Neuronal stem cell (in vitro differentiated cells): ENCODE measurements around the gene TRAPPC6A.

ENCODE experiments used
- DNase-seq: peaks from one replicate; pipeline ENCODE4 v3.0.0-alpha.2; 2013; ENCODE audit warnings: low spot score
- H2AFZ ChIP-seq: one replicate; pipeline ENCODE4 v1.6.1; 2013; ENCODE audit warnings: mild to moderate bottlenecking, low read length, inconsistent platforms
- H2AK5ac ChIP-seq: 2 replicates; pipeline ENCODE4 v1.6.1; 2013; ENCODE audit warnings: low read depth, mild to moderate bottlenecking, inconsistent platforms, low read length, moderate library complexity, mixed read lengths
- H2BK120ac ChIP-seq: 2 replicates; pipeline ENCODE4 v1.6.1; 2013; ENCODE audit warnings: low read depth, mild to moderate bottlenecking, inconsistent platforms, low read length, moderate library complexity, mixed read lengths
- H2BK12ac ChIP-seq: one replicate; pipeline ENCODE4 v1.6.1; 2013; ENCODE audit warnings: low read length, inconsistent platforms
- H2BK15ac ChIP-seq: 2 replicates; pipeline ENCODE4 v1.6.1; 2013; ENCODE audit warnings: mild to moderate bottlenecking, low read length, inconsistent platforms, mixed read lengths
- H2BK5ac ChIP-seq: one replicate; pipeline ENCODE4 v1.6.1; 2013; ENCODE audit warnings: inconsistent platforms, mild to moderate bottlenecking, low read length, moderate library complexity
- H3K14ac ChIP-seq: one replicate; pipeline ENCODE4 v1.6.1; 2013; ENCODE audit warnings: low read length, inconsistent platforms
- H3K18ac ChIP-seq: 2 replicates; pipeline ENCODE4 v1.6.1; 2013; ENCODE audit warnings: low read length, inconsistent platforms
- H3K23ac ChIP-seq: 2 replicates; pipeline ENCODE4 v1.6.1; 2013; ENCODE audit warnings: low read depth, mild to moderate bottlenecking, mixed read lengths, low read length, inconsistent platforms; ENCODE audit not compliant: poor library complexity
- H3K27ac ChIP-seq: replicated peaks from 3 replicates; pipeline ENCODE4 v1.5.1; 2013; ENCODE audit warnings: low read length, inconsistent platforms
- H3K27me3 ChIP-seq, 3 experiments: 2 replicates each; pipeline ENCODE4 v1.6.1; 2013; ENCODE audit warnings: low read length in 3 of 3, mild to moderate bottlenecking in 2 of 3, inconsistent platforms in 1 of 3, low read depth in 1 of 3, mixed read lengths in 1 of 3, moderate library complexity in 1 of 3; ENCODE audit not compliant: control insufficient read depth in 3 of 3, insufficient read depth in 3 of 3
- H3K36me3 ChIP-seq, 2 donors: replicated peaks in 1 of 2; 2 replicates each; pipeline ENCODE4 v1.6.1; 2013; ENCODE audit warnings: low read length in 2 of 2; ENCODE audit not compliant: control insufficient read depth in 2 of 2, insufficient read depth in 2 of 2
- H3K4ac ChIP-seq: 2 replicates; pipeline ENCODE4 v1.6.1; 2013; ENCODE audit warnings: inconsistent platforms, mild to moderate bottlenecking, low read length, moderate library complexity
- H3K4me1 ChIP-seq, 2 donors: 1 replicate in 1 of 2; 2 replicates in 1 of 2; pipeline ENCODE4 v1.6.1; 2013; ENCODE audit warnings: low read length in 2 of 2, low read depth in 1 of 2; ENCODE audit not compliant: control insufficient read depth in 2 of 2, insufficient read depth in 1 of 2
- H3K4me2 ChIP-seq: one replicate; pipeline ENCODE4 v1.6.1; 2013; ENCODE audit warnings: mild to moderate bottlenecking, low read length, inconsistent platforms; ENCODE audit not compliant: insufficient read depth, poor library complexity, severe bottlenecking
- H3K4me3 ChIP-seq, 2 donors: 2 replicates each; pipeline ENCODE4 v1.5.1; 2013; ENCODE audit warnings: low read length in 2 of 2, mild to moderate bottlenecking in 2 of 2, inconsistent platforms in 1 of 2, moderate library complexity in 1 of 2
- H3K79me1 ChIP-seq: one replicate; pipeline ENCODE4 v1.6.1; 2013; ENCODE audit warnings: low read depth, mild to moderate bottlenecking, inconsistent platforms, low read length, moderate library complexity
- H3K9ac ChIP-seq: one replicate; pipeline ENCODE4 v1.6.1; 2013; ENCODE audit warnings: mild to moderate bottlenecking, low read depth, low read length, inconsistent platforms; ENCODE audit not compliant: poor library complexity
- H3K9me3 ChIP-seq, 2 donors: replicated peaks in 1 of 2; 2 replicates each; pipeline versions ENCODE3 to v1.6.1; 2013; ENCODE audit warnings: low read length in 2 of 2, mild to moderate bottlenecking in 2 of 2, inconsistent platforms in 1 of 2, low read depth in 1 of 2, mixed read lengths in 1 of 2, moderate library complexity in 1 of 2; ENCODE audit not compliant: control insufficient read depth in 2 of 2, insufficient read depth in 1 of 2
- H4K8ac ChIP-seq: one replicate; pipeline ENCODE4 v1.6.1; 2013; ENCODE audit warnings: low read depth, mild to moderate bottlenecking, inconsistent platforms, low read length, moderate library complexity
- H4K91ac ChIP-seq: one replicate; pipeline ENCODE4 v1.6.1; 2013; ENCODE audit warnings: low read length, low read depth, mild to moderate bottlenecking, inconsistent platforms; ENCODE audit not compliant: poor library complexity
- WGBS, 2 donors: extraction: QIAGEN DNeasy Blood & Tissue Kit; methylation state at CpG; one replicate each; pipeline ENCODE4 v1.1.7; 2013; ENCODE audit warnings: missing lambda C conversion rate in 2 of 2, mixed read lengths in 1 of 2; ENCODE audit not compliant: insufficient read length in 2 of 2, insufficient replicate concordance in 1 of 2; ENCODE audit errors: extremely low coverage in 2 of 2; 5-methylcytosine and 5-hydroxymethylcytosine counted together

Gene TRAPPC6A

DNA sequence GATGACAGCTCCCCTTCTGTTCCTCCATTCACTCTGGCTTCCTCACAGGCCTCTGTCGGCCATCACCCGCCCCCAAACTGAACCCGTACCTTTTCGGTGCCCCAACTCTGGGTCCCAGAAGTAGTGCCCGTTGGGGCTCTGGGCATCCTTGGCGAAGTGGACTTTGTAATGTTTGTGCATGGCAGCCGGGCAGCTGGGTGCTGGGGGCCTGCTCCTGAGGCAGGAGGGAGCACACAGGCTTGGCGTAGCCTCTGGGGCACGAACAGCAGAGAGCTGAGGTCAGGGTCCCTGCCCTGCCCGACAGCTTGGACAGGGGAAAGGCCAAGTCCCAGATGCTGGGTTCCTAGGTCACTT is 18.1 kb downstream of the TRAPPC6A start:
- Histone ChIP-seq H2BK15ac (peak overlapping the region; percentile 37), H3K79me1 (peaks cover 2% of the 10 kb centered on the region), H3K4me2 (no peak overlapping the region), H3K36me3 (no peaks in the 10 kb centered on the region), H2BK120ac (no peak overlapping the region), H4K91ac (no peak overlapping the region), H3K18ac (peak overlapping the region; percentile 57), H3K4me1 (peaks cover 0 to 5% of the 10 kb centered on the region in 2 donors), H3K9me3 (no peaks in the 10 kb centered on the region), H2BK5ac (no peak overlapping the region), H3K23ac (peak overlapping the region; percentile 67), H3K4me3 (no peak overlapping the region), H3K14ac (no peak overlapping the region), H3K4ac (no peak overlapping the region), H2AFZ (no peak overlapping the region), H3K27ac (no peak overlapping the region), H3K27me3 (peaks cover 0 to 31% (median 2%) of the 10 kb centered on the region in 3 experiments), H2BK12ac (no peak overlapping the region), H2AK5ac (peak overlapping the region; percentile 81), H3K9ac (no peak overlapping the region), H4K8ac (no peak overlapping the region)
- no peak for DNase-seq
- WGBS, 2 donors, result no CpG with 5 or more reads among the region's 10 CpGs

GRCh38 chr19:45159210-45159970 is 18.6 kb downstream of the TRAPPC6A start:
- H3K36me3 ChIP-seq, result no peaks in the 10 kb centered on the region
- H3K27me3 ChIP-seq, result peaks cover 0 to 31% (median 3%) of the 10 kb centered on the region in 3 experiments
- no peak overlapping the region for H2BK15ac ChIP-seq
- no peak overlapping the region for H2BK120ac ChIP-seq
- no peak overlapping the region for H3K4me3 ChIP-seq
- H3K79me1 ChIP-seq, result peaks cover 2% of the 10 kb centered on the region
- no peak overlapping the region for H2BK12ac ChIP-seq
- H2BK5ac ChIP-seq, result no peak overlapping the region
- no peak for DNase-seq
- H4K91ac ChIP-seq, result no peak overlapping the region
- no peak overlapping the region for H3K4ac ChIP-seq
- no peak overlapping the region for H3K14ac ChIP-seq
- H2AK5ac ChIP-seq, result peak overlapping the region; percentile 81
- peaks cover 0 to 5% of the 10 kb centered on the region in 2 donors for H3K4me1 ChIP-seq
- no peak overlapping the region for H3K18ac ChIP-seq
- H3K27ac ChIP-seq, result no peak overlapping the region
- no peak overlapping the region for H4K8ac ChIP-seq
- WGBS, 2 donors, result no CpG with 5 or more reads among the region's 12 CpGs
- no peak overlapping the region for H3K4me2 ChIP-seq
- H3K9ac ChIP-seq, result no peak overlapping the region
- H3K9me3 ChIP-seq, result no peaks in the 10 kb centered on the region
- no peak overlapping the region for H2AFZ ChIP-seq
- peak overlapping the region; percentile 17 for H3K23ac ChIP-seq

- DNase-seq, result no peak
Observed at GRCh38 chr19:45158503-45159209, 19.4 kb downstream of the TRAPPC6A start.

DNA sequence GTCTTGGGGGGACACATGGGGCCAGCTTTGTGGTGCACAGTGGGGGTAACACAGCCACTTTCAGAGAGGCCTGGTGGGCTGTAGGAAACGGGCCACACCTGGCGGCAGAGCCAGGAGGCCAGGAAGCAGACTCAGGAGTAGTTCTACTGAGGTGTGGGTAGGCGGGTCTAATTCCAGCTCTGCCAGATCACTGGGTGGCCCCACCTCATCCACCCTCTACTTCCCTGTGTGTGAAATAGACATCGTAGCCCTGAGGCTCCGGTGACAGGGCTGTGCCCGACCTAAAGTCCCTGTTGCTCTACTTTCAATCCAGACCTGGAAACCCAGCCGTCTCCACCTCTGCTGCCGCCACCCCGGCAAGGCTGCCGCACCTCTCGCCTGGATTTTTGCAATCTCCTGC is 21.3 kb downstream of the TRAPPC6A start:
- no CpG with 5 or more reads among the region's 11 CpGs for WGBS, 2 donors
- peaks cover 0 to 10% of the 10 kb centered on the region in 2 donors for H3K9me3 ChIP-seq
- no peak overlapping the region for H3K27ac ChIP-seq
- H2BK12ac ChIP-seq, result no peak overlapping the region
- H3K9ac ChIP-seq, result no peak overlapping the region
- H3K4me3 ChIP-seq, result no peak overlapping the region
- H3K27me3 ChIP-seq, result peaks cover 14 to 31% (median 29%) of the 10 kb centered on the region in 3 experiments
- H2BK120ac ChIP-seq, result no peak overlapping the region
- no peak overlapping the region for H4K8ac ChIP-seq
- H2BK5ac ChIP-seq, result no peak overlapping the region
- H3K14ac ChIP-seq, result no peak overlapping the region
- H2BK15ac ChIP-seq, result no peak overlapping the region
- no peak overlapping the region for H3K4me2 ChIP-seq
- H3K36me3 ChIP-seq, result no peaks in the 10 kb centered on the region
- H3K18ac ChIP-seq, result peak overlapping the region; percentile 33
- H3K4me1 ChIP-seq, result peaks cover under 1 to 13% of the 10 kb centered on the region in 2 donors
- H3K79me1 ChIP-seq, result peaks cover 6% of the 10 kb centered on the region
- no peak overlapping the region for H3K4ac ChIP-seq
- peak overlapping the region; percentile 5 for H2AK5ac ChIP-seq
- no peak overlapping the region for H2AFZ ChIP-seq
- H4K91ac ChIP-seq, result no peak overlapping the region
- H3K23ac ChIP-seq, result no peak overlapping the region
- no peak for DNase-seq

More at GRCh38 chr19:45158503-45159209, 19.4 kb downstream of the TRAPPC6A start:
- no CpG with 5 or more reads among the region's 27 CpGs for WGBS, 2 donors
- Histone ChIP-seq H2BK12ac (peak overlapping the region; percentile 90), H3K14ac (peak overlapping the region; percentile 97), H3K4me3 (no peak overlapping the region), H3K9me3 (no peaks in the 10 kb centered on the region), H2BK120ac (no peak overlapping the region), H3K23ac (peak overlapping the region; percentile 73), H2AFZ (no peak overlapping the region), H2BK5ac (no peak overlapping the region), H3K4me2 (no peak overlapping the region), H3K27me3 (peaks cover 0 to 31% (median 10%) of the 10 kb centered on the region in 3 experiments), H3K18ac (no peak overlapping the region), H3K27ac (no peak overlapping the region), H4K8ac (peak overlapping the region; percentile 82), H2BK15ac (no peak overlapping the region), H3K4ac (no peak overlapping the region), H2AK5ac (peak overlapping the region; percentile 92), H3K36me3 (no peaks in the 10 kb centered on the region), H4K91ac (no peak overlapping the region), H3K9ac (peak overlapping the region; percentile 71), H3K79me1 (peaks cover 2% of the 10 kb centered on the region), H3K4me1 (peaks cover 5% of the 10 kb centered on the region in 2 donors)
